ENCODE data around the gene RHBDL3. TPM values are rescaled to one million over a fixed set of nuclear protein-coding genes. Genes with fewer than 3 reads are reported as not detected.
"Not testable (repeated sequence)": the region's sequence is repeated elsewhere in the genome, so short reads cannot be mapped to it uniquely, and the experiment has no call there.

Gene RHBDL3
- total RNA-seq, 1 experiment from 2014 or later, result 12.5 TPM

- Mint-ChIP-seq H3K27ac (peak overlapping the region; percentile 100), H3K27me3 (ENCODE audit: low read depth) (no peaks in the 10 kb centered on the region; the same call in 1 of the 2 replicates), H3K36me3 (ENCODE audit: insufficient read depth in 1 of 3, low read depth in 3 of 3) (peaks cover 42 to 56% (median 55%) of the 10 kb centered on the region in 3 experiments), H3K9me3 (peaks cover 2 to 6% of the 10 kb centered on the region in 2 experiments; a peak in 3 of 5 replicates), H3K4me3 (peak overlapping the region; percentile 99), H3K4me1 (peaks cover 22 to 38% of the 10 kb centered on the region in 2 experiments)
- Histone ChIP-seq H3K23ac (ENCODE audit: insufficient read length, low read depth, low read length) (no peak overlapping the region), H2BK120ac (ENCODE audit: low read depth, low read length, poor library complexity, severe bottlenecking) (no peak overlapping the region), H4K20me1 (ENCODE audit: control insufficient read depth, insufficient read depth, insufficient read length) (no peaks in the 10 kb centered on the region), H3K9me3 (ENCODE audit: control insufficient read depth, low read depth, low read length) (no peaks in the 10 kb centered on the region), H3K18ac (ENCODE audit: insufficient read length, low read depth, low read length) (peak overlapping the region; percentile 98), H2BK20ac (ENCODE audit: low read depth, low read length, poor library complexity, severe bottlenecking) (no peak overlapping the region), H4K8ac (replicated peaks; ENCODE audit: insufficient read length, low read depth, low read length) (no peak overlapping the region), H2BK15ac (ENCODE audit: low read depth, low read length) (no peak overlapping the region), H2AK5ac (ENCODE audit: insufficient read length, low read length) (no peak overlapping the region), H3K14ac (ENCODE audit: insufficient read depth, low read length) (peak overlapping the region; percentile 98), H3K4ac (ENCODE audit: low read depth, low read length) (no peak overlapping the region), H2AFZ (ENCODE audit: low read length) (no peak overlapping the region), H3K4me1 (ENCODE audit: insufficient read depth, low read length) (no peaks in the 10 kb centered on the region; the same call in 1 of the 2 replicates), H3T11ph (ENCODE audit: low read length) (no peak overlapping the region), H4K91ac (ENCODE audit: insufficient read length, low read depth, low read length) (peak overlapping the region; percentile 39), H3K9ac (ENCODE audit: extremely low read depth, insufficient read length, low read length) (peak overlapping the region; percentile 100), H3K27ac (ENCODE audit: insufficient read length, low read depth, low read length) (peak overlapping the region; percentile 93), H3K27me3 (ENCODE audit: insufficient read depth, low read length) (no peaks in the 10 kb centered on the region), H2BK12ac (ENCODE audit: insufficient read length, low read depth, low read length) (no peak overlapping the region), H4K5ac (ENCODE audit: insufficient read length, low read depth, low read length) (peak overlapping the region; percentile 93), H3K79me2 (ENCODE audit: insufficient read depth, low read length) (peaks cover 50% of the 10 kb centered on the region), H3K56ac (ENCODE audit: insufficient read length, low read depth, low read length) (no peak overlapping the region), H3K79me1 (ENCODE audit: insufficient read depth, low read depth, low read length, poor library complexity, severe bottlenecking) (no peaks in the 10 kb centered on the region), H3K23me2 (ENCODE audit: insufficient read length, low read depth, low read length, poor library complexity, severe bottlenecking) (peaks cover 5% of the 10 kb centered on the region), H2BK5ac (ENCODE audit: insufficient read length, low read length) (peak overlapping the region; percentile 95), H3K4me2 (ENCODE audit: insufficient read depth, insufficient read length, low read length) (peak overlapping the region; percentile 77)
- no peak for DNase-seq
- WGBS (ENCODE audit: extremely low coverage, insufficient read length, low lambda C conversion rate), result no CpG with 5 or more reads among the region's 20 CpGs
- TF ChIP-seq CTCF (conservative IDR thresholded peaks at IDR 0.05), result no peak
These were observed 85.2 kb downstream of the RHBDL3 start for GRCh38 chr17:32350666-32351418.

GRCh38 chr17:32352734-32353133 is 87.1 kb downstream of the RHBDL3 start:
- not testable (repeated sequence) for H3K9me3 ChIP-seq (ENCODE audit: control insufficient read depth, low read depth, low read length); H3K56ac ChIP-seq (ENCODE audit: insufficient read length, low read depth, low read length); H3K27ac Mint-ChIP-seq; H2AK5ac ChIP-seq (ENCODE audit: insufficient read length, low read length); H2BK12ac ChIP-seq (ENCODE audit: insufficient read length, low read depth, low read length); H3K9me3 Mint-ChIP-seq; H3T11ph ChIP-seq (ENCODE audit: low read length); H3K14ac ChIP-seq (ENCODE audit: insufficient read depth, low read length); H2BK20ac ChIP-seq (ENCODE audit: low read depth, low read length, poor library complexity, severe bottlenecking); H4K8ac ChIP-seq (replicated peaks; ENCODE audit: insufficient read length, low read depth, low read length); H3K23ac ChIP-seq (ENCODE audit: insufficient read length, low read depth, low read length); H2BK15ac ChIP-seq (ENCODE audit: low read depth, low read length); H2AFZ ChIP-seq (ENCODE audit: low read length); H3K27ac ChIP-seq (ENCODE audit: insufficient read length, low read depth, low read length); H2BK120ac ChIP-seq (ENCODE audit: low read depth, low read length, poor library complexity, severe bottlenecking); H4K20me1 ChIP-seq (ENCODE audit: control insufficient read depth, insufficient read depth, insufficient read length); H3K9ac ChIP-seq (ENCODE audit: extremely low read depth, insufficient read length, low read length); H4K5ac ChIP-seq (ENCODE audit: insufficient read length, low read depth, low read length); H4K91ac ChIP-seq (ENCODE audit: insufficient read length, low read depth, low read length); H3K79me1 ChIP-seq (ENCODE audit: insufficient read depth, low read depth, low read length, poor library complexity, severe bottlenecking); H3K27me3 ChIP-seq (ENCODE audit: insufficient read depth, low read length); DNase-seq; H3K23me2 ChIP-seq (ENCODE audit: insufficient read length, low read depth, low read length, poor library complexity, severe bottlenecking); H3K18ac ChIP-seq (ENCODE audit: insufficient read length, low read depth, low read length); H3K4me1 ChIP-seq (ENCODE audit: insufficient read depth, low read length); H2BK5ac ChIP-seq (ENCODE audit: insufficient read length, low read length); H3K27me3 Mint-ChIP-seq (ENCODE audit: low read depth); H3K4ac ChIP-seq (ENCODE audit: low read depth, low read length)
- Histone ChIP-seq H3K79me2 (ENCODE audit: insufficient read depth, low read length) (peaks cover 59% of the 10 kb centered on the region), H3K4me2 (ENCODE audit: insufficient read depth, insufficient read length, low read length) (peak overlapping the region; percentile 48)
- H3K36me3 Mint-ChIP-seq (ENCODE audit: insufficient read depth in 1 of 3, low read depth in 3 of 3), result peaks cover 48 to 64% (median 64%) of the 10 kb centered on the region in 3 experiments
- peak overlapping the region; percentile 99; a peak in 4 of 5 replicates for H3K4me3 Mint-ChIP-seq
- no CpG with 5 or more reads among the region's 9 CpGs for WGBS (ENCODE audit: extremely low coverage, insufficient read length, low lambda C conversion rate)
- H3K4me1 Mint-ChIP-seq, result peaks cover 25 to 38% of the 10 kb centered on the region in 2 experiments
